NT2/D1 (cell line): Measurements from ENCODE around the gene OLFML2B.

Experiments used
- SUZ12 ChIP-seq: IDR thresholded peaks from 2 replicates; pipeline ENCODE4 v1.6.1; 2011; ENCODE audit not compliant: insufficient read length, insufficient read depth; ENCODE audit errors: extremely low read depth
- YY1 ChIP-seq: IDR thresholded peaks from 2 replicates; pipeline ENCODE4 v1.6.1; 2011; ENCODE audit not compliant: insufficient read length, insufficient read depth
- ZNF274 ChIP-seq: IDR thresholded peaks from 2 replicates; pipeline ENCODE4 v1.6.1; 2011; ENCODE audit warnings: mild to moderate bottlenecking, low read depth, low read length

DNA sequence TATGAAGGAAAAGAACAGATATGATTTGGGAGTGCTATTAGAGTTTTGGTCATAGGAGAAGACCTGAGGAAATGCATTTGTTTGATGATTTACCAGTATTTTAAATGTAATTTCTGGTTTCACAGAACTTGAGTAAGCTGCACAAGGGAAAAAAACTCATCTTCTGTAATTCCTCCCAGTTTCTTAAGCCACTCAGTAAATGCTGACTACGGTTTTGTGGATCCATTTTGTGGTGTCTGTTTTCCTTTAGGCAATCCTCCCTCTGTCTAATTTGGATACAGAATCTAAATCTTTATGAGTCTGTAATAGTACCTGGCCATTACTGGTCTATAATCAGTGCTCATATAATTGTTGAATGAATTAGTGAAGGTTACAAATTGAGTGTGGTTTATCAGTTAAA, 72.0 kb downstream of the OLFML2B start:
- TF ChIP-seq YY1 (no peak), SUZ12 (no peak), ZNF274 (no peak)
